Measurements from ENCODE around the gene PADI3. TPM values are rescaled to one million over a fixed set of nuclear protein-coding genes. Genes with fewer than 3 reads are reported as not detected.

PADI3 gene
- polyA plus RNA-seq, 2 of the 4 experiments (the other 2 are of a cell fraction): 0.99 to 2.4 TPM

DNA sequence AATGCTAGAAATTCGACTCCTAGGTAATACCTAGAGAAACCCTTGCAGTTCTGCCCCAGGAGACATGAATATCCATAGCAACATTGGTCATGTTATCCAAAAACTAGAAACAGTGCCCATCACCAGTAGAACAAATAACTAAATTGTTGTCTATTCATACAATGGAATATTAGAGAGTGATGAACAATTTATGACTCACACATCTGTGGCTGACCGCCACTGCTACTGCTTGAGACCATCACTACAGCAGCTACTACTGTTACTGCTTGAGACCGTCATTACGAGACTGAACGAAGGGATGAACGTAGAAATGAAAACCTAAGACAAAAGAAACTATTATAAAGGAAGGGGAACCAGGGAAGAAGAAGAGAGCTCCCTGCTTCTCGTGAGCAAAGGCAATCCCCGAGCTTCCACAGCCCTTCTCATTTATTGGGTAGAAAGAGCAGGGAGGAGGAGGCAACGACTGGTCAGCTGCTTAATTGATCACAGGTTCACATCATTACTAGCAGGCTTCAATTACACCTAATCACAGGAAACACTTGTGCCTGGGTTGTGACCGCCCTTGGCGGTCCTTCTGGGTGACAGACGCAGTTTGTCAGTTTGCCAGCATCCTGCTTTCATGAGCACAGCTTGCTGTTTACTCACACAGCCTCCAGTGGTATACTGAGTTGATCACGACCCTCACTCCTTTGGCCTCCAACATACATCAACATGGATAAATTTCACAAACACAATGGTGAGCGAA lies 45.0 kb downstream of the PADI3 start:
- 0 out of 6 replicates have a peak overlapping the region, but pooled peaks of 1 of the 2 experiments have one; percentile 8 for H3K27ac ChIP-seq
- 61% methylated on average over 14 of the region's 14 CpGs for WGBS (ENCODE audit: missing lambda C conversion rate)
- DNase-seq (ENCODE audit: low read depth in 1 of 2, low spot score in 1 of 2) (no peak), FAIRE-seq (no peak), ATAC-seq (no peak)
- TF ChIP-seq FOSL2 (IDR thresholded peaks at IDR 0.05): no peak
- TF ChIP-seq FOSL2 (CRISPR knock-in tag; IDR thresholded peaks at IDR 0.05): peak; percentile 18; the same call in 1 of the 2 replicates
- no peak for TF ChIP-seq HDAC2 (IDR thresholded peaks at IDR 0.05)
- TF ChIP-seq FOXS1 (CRISPR knock-in tag; IDR thresholded peaks at IDR 0.05): no peak
- TF ChIP-seq CBX8 (IDR thresholded peaks at IDR 0.05): no peak
- TF ChIP-seq JUNB (IDR thresholded peaks at IDR 0.05): no peak
- no peaks in the 10 kb centered on the region for H3K9me3 ChIP-seq
- no peak overlapping the region for H3K4me3 ChIP-seq
- ChIA-PET POLR2A (no interaction called here), CTCF (interaction anchor here (0.9 to 1.2 kb wide), 2 partner anchors 14 to 19 kb away, joined by 3 read pairs; partner anchors contain the start of gene PADI4)
- H3K4me2 ChIP-seq: no peak overlapping the region
- peaks cover 20% of the 10 kb centered on the region for H3K4me1 ChIP-seq

DNA sequence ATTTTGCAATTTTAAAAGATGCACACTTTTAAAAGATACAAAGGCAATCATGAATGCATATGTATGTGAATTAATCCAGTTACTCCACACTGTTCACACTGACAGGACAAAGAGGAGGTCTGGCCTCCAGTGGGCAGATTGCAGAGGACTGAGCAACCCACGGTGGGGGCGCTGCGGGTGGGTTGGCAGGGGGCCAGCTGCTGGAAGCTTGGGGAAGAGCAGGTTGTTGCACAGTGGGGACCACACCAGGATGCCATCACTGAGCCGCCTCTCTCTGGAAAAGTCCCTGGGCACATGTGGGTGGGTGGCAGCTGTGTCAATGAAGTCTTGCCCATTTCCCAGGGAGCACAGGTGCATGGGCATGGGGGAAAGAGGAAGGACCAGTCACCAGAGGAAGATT lies 46.4 kb downstream of the PADI3 start:
- Histone ChIP-seq H3K9me3 (no peaks in the 10 kb centered on the region), H3K27ac (no peak overlapping the region), H3K4me1 (peaks cover 7% of the 10 kb centered on the region; the same call in 1 of the 3 replicates), H3K4me2 (no peak overlapping the region), H3K4me3 (no peak overlapping the region)
- TF ChIP-seq JUNB (IDR thresholded peaks at IDR 0.05): no peak
- TF ChIP-seq ZC3H11A (IDR thresholded peaks at IDR 0.05): no peak
- no peak for TF ChIP-seq ESRRA (IDR thresholded peaks at IDR 0.05; ENCODE audit: borderline replicate concordance, low read length)
- TF ChIP-seq, protein P1, sequence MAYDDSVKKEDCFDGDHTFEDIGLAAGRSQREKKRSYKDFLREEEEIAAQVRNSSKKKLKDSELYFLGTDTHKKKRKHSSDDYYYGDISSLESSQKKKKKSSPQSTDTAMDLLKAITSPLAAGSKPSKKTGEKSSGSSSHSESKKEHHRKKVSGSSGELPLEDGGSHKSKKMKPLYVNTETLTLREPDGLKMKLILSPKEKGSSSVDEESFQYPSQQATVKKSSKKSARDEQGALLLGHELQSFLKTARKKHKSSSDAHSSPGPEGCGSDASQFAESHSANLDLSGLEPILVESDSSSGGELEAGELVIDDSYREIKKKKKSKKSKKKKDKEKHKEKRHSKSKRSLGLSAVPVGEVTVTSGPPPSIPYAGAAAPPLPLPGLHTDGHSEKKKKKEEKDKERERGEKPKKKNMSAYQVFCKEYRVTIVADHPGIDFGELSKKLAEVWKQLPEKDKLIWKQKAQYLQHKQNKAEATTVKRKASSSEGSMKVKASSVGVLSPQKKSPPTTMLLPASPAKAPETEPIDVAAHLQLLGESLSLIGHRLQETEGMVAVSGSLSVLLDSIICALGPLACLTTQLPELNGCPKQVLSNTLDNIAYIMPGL (CRISPR knock-in tag; IDR thresholded peaks at IDR 0.05; ENCODE audit: borderline replicate concordance): no peak
- TF ChIP-seq, protein P2, sequence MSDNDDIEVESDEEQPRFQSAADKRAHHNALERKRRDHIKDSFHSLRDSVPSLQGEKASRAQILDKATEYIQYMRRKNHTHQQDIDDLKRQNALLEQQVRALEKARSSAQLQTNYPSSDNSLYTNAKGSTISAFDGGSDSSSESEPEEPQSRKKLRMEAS (IDR thresholded peaks at IDR 0.05): no peak
- TF ChIP-seq BHLHE40 (IDR thresholded peaks at IDR 0.05; ENCODE audit: low read depth, low read length): no peak
- TF ChIP-seq, protein P3, sequence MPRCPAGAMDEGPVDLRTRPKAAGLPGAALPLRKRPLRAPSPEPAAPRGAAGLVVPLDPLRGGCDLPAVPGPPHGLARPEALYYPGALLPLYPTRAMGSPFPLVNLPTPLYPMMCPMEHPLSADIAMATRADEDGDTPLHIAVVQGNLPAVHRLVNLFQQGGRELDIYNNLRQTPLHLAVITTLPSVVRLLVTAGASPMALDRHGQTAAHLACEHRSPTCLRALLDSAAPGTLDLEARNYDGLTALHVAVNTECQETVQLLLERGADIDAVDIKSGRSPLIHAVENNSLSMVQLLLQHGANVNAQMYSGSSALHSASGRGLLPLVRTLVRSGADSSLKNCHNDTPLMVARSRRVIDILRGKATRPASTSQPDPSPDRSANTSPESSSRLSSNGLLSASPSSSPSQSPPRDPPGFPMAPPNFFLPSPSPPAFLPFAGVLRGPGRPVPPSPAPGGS (IDR thresholded peaks at IDR 0.05): no peak
- TF ChIP-seq RAD21 (conservative IDR thresholded peaks at IDR 0.05 in 1 of 2, IDR thresholded peaks at IDR 0.05 in 1 of 2): no peak
- TF ChIP-seq POLR2A (IDR thresholded peaks at IDR 0.05; ENCODE audit: low read length): no peak
- TF ChIP-seq RCOR1 (IDR thresholded peaks at IDR 0.05; ENCODE audit: low read depth, low read length): no peak
- TF ChIP-seq CBX2 (IDR thresholded peaks at IDR 0.05; ENCODE audit: borderline replicate concordance, low read depth): no peak
- no peak for TF ChIP-seq FOSL2 (IDR thresholded peaks at IDR 0.05)
- no peak for TF ChIP-seq FOSL2 (CRISPR knock-in tag; IDR thresholded peaks at IDR 0.05)
- TF ChIP-seq JUN (IDR thresholded peaks at IDR 0.05): no peak
- no peak for TF ChIP-seq CEBPB (IDR thresholded peaks at IDR 0.05)
- TF ChIP-seq RARB (CRISPR knock-in tag; IDR thresholded peaks at IDR 0.05): no peak
- TF ChIP-seq NPAS2 (CRISPR knock-in tag; IDR thresholded peaks at IDR 0.05; ENCODE audit: borderline replicate concordance): no peak
- TF ChIP-seq, protein P4, sequence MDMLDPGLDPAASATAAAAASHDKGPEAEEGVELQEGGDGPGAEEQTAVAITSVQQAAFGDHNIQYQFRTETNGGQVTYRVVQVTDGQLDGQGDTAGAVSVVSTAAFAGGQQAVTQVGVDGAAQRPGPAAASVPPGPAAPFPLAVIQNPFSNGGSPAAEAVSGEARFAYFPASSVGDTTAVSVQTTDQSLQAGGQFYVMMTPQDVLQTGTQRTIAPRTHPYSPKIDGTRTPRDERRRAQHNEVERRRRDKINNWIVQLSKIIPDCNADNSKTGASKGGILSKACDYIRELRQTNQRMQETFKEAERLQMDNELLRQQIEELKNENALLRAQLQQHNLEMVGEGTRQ (IDR thresholded peaks at IDR 0.05): no peak
- no peak for TF ChIP-seq RFX5 (IDR thresholded peaks at IDR 0.05)
- 34% methylated on average over 4 of the region's 4 CpGs for WGBS (ENCODE audit: missing lambda C conversion rate)
- ChIA-PET POLR2A (no interaction called here), CTCF (interaction anchor here (0.9 kb wide), 1 partner anchor 21 kb away, joined by 3 read pairs; no protein-coding TSS in a partner anchor)
- DNase-seq (ENCODE audit: low read depth in 1 of 2, low spot score in 1 of 2) (no peak), ATAC-seq (no peak), FAIRE-seq (no peak)

Measured in A549 (cell line).